ENCODE data around the gene VPS37B. TPM values are rescaled to one million over a fixed set of nuclear protein-coding genes. Genes with fewer than 3 reads are reported as not detected.
"Not testable (repeated sequence)": the region's sequence is repeated elsewhere in the genome, so short reads cannot be mapped to it uniquely, and the experiment has no call there.

Gene VPS37B
- total RNA-seq, 2 donors from 2014 or later: 64.8 to 73.5 TPM

DNA sequence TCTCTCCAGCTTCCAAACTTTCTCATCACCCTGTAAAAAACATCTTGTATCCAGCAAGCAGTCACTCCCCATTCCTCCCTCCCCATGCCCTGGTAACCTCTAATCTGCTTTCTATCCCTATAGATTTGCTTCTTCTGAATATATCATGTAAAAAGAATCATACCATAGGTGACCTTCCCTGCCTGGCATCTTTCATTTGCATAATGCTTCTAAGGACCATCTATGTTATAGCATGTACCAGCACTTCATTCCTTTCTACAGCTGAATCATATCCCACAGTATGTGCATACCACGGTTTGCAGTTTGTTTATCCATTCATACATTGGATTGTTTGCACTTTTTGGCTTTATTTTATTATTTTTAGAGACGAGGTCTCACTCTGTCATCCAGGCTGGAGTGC, 22.9 kb upstream of the VPS37B start:
- Histone ChIP-seq H3K4me1 (peaks cover 8% of the 10 kb centered on the region), H3K4me3 (no peak overlapping the region), H3K9ac (ENCODE audit: low read depth in 2 of 2, low read length in 2 of 2) (no peak overlapping the region), H3K9me3 (no peaks in the 10 kb centered on the region), H3K27me3 (no peaks in the 10 kb centered on the region), H3K36me3 (no peaks in the 10 kb centered on the region), H3K27ac (no peak overlapping the region)
- DNase-seq: no peak
- intact Hi-C loops (cut with DNase I): no loop called here
- TF ChIP-seq, protein P1, sequence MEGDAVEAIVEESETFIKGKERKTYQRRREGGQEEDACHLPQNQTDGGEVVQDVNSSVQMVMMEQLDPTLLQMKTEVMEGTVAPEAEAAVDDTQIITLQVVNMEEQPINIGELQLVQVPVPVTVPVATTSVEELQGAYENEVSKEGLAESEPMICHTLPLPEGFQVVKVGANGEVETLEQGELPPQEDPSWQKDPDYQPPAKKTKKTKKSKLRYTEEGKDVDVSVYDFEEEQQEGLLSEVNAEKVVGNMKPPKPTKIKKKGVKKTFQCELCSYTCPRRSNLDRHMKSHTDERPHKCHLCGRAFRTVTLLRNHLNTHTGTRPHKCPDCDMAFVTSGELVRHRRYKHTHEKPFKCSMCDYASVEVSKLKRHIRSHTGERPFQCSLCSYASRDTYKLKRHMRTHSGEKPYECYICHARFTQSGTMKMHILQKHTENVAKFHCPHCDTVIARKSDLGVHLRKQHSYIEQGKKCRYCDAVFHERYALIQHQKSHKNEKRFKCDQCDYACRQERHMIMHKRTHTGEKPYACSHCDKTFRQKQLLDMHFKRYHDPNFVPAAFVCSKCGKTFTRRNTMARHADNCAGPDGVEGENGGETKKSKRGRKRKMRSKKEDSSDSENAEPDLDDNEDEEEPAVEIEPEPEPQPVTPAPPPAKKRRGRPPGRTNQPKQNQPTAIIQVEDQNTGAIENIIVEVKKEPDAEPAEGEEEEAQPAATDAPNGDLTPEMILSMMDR (IDR thresholded peaks at IDR 0.05): no peak

DNA sequence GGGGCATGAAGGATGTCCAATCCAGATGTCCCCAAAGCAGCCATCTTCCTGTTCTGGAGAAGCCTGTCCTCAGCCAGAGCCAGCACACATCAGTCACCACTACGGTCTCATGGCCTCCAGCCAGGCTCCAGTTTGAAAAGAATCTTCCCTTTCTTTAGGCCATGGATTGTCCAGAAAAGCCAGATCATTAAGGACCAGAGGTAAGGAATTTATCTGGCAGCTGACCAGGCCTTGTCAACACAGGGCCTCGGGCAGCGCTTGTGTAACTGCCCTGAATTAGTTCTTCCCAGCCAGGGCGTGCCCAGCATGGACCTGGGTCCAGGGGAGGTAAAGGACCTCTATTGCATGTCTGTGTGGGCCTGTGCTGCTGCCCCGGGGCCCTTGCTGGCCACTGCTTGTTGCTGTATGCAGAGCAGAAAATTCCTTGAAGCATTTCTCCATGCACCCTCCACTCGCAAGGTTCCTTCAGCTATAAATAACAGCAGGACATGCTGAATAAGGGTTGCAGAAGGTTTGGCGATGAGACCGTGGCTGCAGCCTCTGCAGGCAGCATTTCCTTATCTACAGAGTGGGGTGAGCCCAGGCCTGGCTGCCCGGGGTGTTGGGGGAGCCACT, 21.7 kb upstream of the VPS37B start:
- peaks cover 8% of the 10 kb centered on the region for H3K4me1 ChIP-seq
- intact Hi-C loops (cut with DNase I): no loop called here
- no peaks in the 10 kb centered on the region for H3K9me3 ChIP-seq
- peak overlapping the region; percentile 27 to 63 for H3K9ac ChIP-seq (ENCODE audit: low read depth in 2 of 2, low read length in 2 of 2)
- peak overlapping the region; percentile 66 for H3K27ac ChIP-seq
- peak; percentile 77 for DNase-seq
- H3K4me3 ChIP-seq: no peak overlapping the region
- no peaks in the 10 kb centered on the region for H3K36me3 ChIP-seq
- no peaks in the 10 kb centered on the region for H3K27me3 ChIP-seq
- TF ChIP-seq, protein P1 (IDR thresholded peaks at IDR 0.05): no peak

DNA sequence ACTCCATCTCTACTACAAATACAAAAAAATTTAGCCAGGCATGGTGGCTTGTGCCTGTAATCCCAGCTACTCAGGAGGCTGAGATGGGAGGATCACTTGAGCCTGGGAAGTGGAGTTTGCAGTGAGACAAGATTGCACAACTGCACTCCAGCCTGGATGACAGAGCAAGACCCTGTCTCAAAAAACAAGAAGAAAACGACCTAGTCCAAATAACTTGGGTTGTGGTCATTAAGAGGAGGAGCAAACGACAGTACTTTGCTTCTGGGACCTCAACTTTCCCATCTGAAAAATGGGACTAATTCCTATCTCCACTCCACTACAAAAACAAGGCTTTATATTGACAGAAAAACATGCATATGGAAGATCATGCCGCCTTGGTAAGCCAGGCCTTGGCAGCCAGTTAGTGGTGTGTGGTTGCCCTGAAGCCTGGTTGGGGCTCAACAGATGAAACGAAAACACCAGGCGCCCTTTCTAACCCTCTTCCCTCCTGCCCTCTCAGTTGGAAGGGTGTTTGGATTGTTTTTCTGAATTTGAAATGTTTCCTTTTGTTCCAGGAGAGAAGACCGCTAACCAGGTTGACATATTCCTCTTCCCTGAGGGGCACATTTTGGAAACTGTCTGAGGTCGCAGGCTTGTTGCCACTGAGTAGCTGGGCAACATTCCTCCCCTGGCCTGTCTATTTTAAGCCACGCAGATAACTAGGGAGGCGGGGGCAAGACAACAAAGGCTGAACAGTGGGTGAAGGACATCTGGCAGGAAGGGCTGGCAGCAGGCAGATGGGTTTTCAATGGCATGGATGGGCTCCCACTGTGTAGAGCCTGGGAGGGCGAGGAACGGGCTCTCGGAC, 13.7 kb upstream of the VPS37B start:
- H3K27me3 ChIP-seq: no peaks in the 10 kb centered on the region
- DNase-seq: no peak
- H3K36me3 ChIP-seq: no peaks in the 10 kb centered on the region
- H3K4me3 ChIP-seq: no peak overlapping the region
- intact Hi-C loops (cut with DNase I): no loop called here
- peak overlapping the region; percentile 74 for H3K27ac ChIP-seq
- TF ChIP-seq, protein P1 (IDR thresholded peaks at IDR 0.05): no peak
- H3K4me1 ChIP-seq: no peaks in the 10 kb centered on the region
- H3K9ac ChIP-seq (ENCODE audit: low read depth in 2 of 2, low read length in 2 of 2): peak overlapping the region in 1 of 2 donors; percentile 23
- no peaks in the 10 kb centered on the region for H3K9me3 ChIP-seq

DNA sequence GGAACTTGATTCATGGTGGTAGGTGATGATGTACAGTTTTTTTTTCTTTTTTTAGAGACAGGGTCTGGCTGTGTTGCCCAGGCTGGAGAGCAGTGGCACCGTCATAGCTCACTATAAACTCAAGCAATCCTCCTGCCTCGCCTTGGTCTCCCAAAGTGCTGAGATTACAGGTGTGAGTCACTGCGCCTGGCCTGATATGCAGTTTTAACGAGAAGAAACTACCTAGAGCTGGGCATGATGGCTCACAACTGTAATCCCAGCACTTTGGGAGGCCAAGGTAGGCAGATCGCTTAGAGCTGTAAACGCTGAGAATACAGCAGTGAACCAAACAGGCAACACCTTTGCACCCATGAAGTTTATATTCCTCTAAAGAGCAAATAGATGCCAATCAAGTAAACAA, 13.0 kb upstream of the VPS37B start:
- Histone ChIP-seq H3K9me3 (no peaks in the 10 kb centered on the region), H3K27me3 (no peaks in the 10 kb centered on the region), H3K9ac (ENCODE audit: low read depth in 2 of 2, low read length in 2 of 2) (no peak overlapping the region), H3K4me1 (no peaks in the 10 kb centered on the region), H3K4me3 (no peak overlapping the region), H3K27ac (peak overlapping the region; percentile 74), H3K36me3 (no peaks in the 10 kb centered on the region)
- TF ChIP-seq, protein P1 (IDR thresholded peaks at IDR 0.05): no peak
- intact Hi-C loops (cut with DNase I): no loop called here
- DNase-seq: peak; percentile 82

DNA sequence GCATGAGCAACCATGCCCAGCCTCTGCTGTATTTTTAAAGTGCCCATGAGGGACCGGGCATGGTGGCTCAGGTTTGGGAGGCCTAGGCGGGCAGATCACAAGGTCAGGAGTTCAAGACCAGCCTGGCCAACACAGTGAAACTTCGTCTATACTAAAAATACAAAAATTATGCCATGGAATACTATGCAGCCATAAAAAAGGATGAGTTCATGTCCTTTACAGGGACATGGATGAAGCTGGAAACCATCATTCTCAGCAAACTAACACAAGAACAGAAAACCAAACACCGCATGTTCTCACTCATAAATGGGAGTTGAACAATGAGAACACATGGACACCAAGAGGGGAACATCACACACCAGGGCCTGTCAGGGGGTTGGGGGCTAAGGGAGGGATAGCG, 9.3 kb upstream of the VPS37B start:
- DNase-seq; H3K36me3 ChIP-seq; H3K9ac ChIP-seq (ENCODE audit: low read depth in 2 of 2, low read length in 2 of 2); intact Hi-C loops (cut with DNase I); H3K27ac ChIP-seq; H3K9me3 ChIP-seq; H3K4me3 ChIP-seq; H3K4me1 ChIP-seq; H3K27me3 ChIP-seq: not testable (repeated sequence)

DNA sequence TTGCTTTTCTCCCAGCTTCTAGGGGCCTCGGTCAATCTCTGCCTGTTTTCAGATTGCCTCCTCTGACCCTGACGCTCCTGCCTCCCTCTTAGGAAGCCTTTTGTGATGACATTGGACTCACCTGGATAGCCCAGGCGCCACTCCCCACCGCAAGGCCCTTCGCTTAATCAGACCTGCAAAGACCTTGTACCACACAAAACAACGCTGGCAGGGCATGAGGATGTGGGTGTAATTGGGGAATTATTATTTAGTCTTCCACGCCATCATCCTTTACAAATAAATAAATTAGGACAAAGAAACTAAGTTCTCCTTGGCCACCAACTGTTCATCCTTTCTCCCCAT, 7.7 kb upstream of the VPS37B start:
- H3K4me3 ChIP-seq: no peak overlapping the region
- H3K27ac ChIP-seq: peak overlapping the region; percentile 58
- intact Hi-C loops (cut with DNase I): no loop called here
- no peaks in the 10 kb centered on the region for H3K9me3 ChIP-seq
- H3K4me1 ChIP-seq: peaks cover 4% of the 10 kb centered on the region
- DNase-seq: no peak
- TF ChIP-seq, protein P1 (IDR thresholded peaks at IDR 0.05): no peak
- no peaks in the 10 kb centered on the region for H3K36me3 ChIP-seq
- peak overlapping the region in 1 of 2 donors; percentile 53 for H3K9ac ChIP-seq (ENCODE audit: low read depth in 2 of 2, low read length in 2 of 2)
- no peaks in the 10 kb centered on the region for H3K27me3 ChIP-seq

All from colonic mucosa (tissue), 4 donors.